OCI-LY3 (cell line): ENCODE results near the gene FAAP20.

Source experiments
- EZH2phosphoT487 ChIP-seq: fragments of 200-600 bp; shearing (Covaris generic); IDR thresholded peaks from 2 replicates; pipeline ENCODE4 v1.6.1; 2018; ENCODE audit warnings: antibody characterized with exemption, mixed run types, low read depth
- TF ChIP-seq, protein P1 (sequence below): fragments of 200-600, 300-600 bp; sonication (generic); IDR thresholded peaks from 2 replicates; pipeline ENCODE4 v1.5.1; 2014; ENCODE audit warnings: antibody characterized with exemption, low read length, low read depth

GRCh38 chr1:2229911-2230731, 35.5 kb upstream of the FAAP20 start:
- TF ChIP-seq, protein P1, sequence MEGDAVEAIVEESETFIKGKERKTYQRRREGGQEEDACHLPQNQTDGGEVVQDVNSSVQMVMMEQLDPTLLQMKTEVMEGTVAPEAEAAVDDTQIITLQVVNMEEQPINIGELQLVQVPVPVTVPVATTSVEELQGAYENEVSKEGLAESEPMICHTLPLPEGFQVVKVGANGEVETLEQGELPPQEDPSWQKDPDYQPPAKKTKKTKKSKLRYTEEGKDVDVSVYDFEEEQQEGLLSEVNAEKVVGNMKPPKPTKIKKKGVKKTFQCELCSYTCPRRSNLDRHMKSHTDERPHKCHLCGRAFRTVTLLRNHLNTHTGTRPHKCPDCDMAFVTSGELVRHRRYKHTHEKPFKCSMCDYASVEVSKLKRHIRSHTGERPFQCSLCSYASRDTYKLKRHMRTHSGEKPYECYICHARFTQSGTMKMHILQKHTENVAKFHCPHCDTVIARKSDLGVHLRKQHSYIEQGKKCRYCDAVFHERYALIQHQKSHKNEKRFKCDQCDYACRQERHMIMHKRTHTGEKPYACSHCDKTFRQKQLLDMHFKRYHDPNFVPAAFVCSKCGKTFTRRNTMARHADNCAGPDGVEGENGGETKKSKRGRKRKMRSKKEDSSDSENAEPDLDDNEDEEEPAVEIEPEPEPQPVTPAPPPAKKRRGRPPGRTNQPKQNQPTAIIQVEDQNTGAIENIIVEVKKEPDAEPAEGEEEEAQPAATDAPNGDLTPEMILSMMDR = no peak
- no peak for TF ChIP-seq EZH2phosphoT487
